ENCODE data around the gene P2RY2.

DNA sequence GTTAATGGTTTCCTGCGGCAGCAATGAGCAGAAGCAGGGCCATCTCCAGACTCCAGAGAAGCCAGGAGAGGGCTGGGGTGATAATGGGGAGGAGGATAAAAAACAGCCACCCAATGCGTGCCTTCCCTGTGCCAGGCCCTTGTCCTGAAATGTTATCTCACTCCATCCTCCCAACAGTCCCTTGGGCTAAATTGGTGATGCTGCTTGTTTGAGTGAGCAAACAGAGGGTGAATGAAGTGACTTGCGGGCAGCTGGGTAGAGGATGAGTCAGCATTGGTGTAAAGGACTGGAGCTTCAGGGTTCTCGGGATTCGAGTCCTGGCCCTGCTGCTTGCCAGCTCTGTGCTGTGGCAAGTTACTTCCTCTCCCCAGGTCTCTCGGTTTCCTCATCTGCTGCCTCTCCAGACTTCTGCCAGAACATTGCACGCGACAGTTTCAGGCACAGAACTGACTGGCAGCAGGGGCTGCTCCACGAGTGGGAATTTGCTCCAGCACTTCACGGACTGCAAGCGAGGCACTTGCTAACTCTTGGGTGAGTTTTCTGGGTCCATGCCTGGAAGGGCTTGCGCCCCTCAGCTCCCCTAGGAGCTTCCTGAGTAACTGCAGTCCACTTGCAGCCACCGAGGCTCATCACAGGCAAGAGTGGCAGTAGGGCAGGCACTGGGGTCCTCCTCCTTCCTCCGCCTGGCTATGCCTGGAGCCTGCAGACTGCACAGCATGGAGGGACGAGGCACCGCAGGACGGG is 54.0 kb downstream of the P2RY2 start, which contains the start of gene P2RY6:
- no peak for TF ChIP-seq RFX5 (IDR thresholded peaks at IDR 0.05)
- no peak for TF ChIP-seq NR3C1 (IDR thresholded peaks at IDR 0.05)
- peak; percentile 85 for TF ChIP-seq NFE2L2 (conservative IDR thresholded peaks at IDR 0.05; ENCODE audit: low read length)
- no peak for TF ChIP-seq ZC3H11A (IDR thresholded peaks at IDR 0.05)

Data from A549 (cell line).